OCI-LY7 (cell line): ENCODE measurements around the gene REV3L. TPM values are rescaled to one million over a fixed set of nuclear protein-coding genes. Genes with fewer than 3 reads are reported as not detected.

Source experiments
- BruUV-seq: library from RNA; stranded (reverse); fragments of 400-500 nt; replicated peaks from 2 replicates; lab custom pipeline; 2021; lab: Mats Ljungman, UMichigan
- CTCF ChIA-PET: fragments of 300-600 bp; sonication (Branson Sonifier 250); formaldehyde crosslinking; loops from one replicate; lab custom pipeline; 2022; ENCODE audit warnings: antibody characterized with exemption; ENCODE audit not compliant: unreplicated experiment; lab: Charles Lee
- POLR2A ChIA-PET: fragments of 300-600 bp; sonication (Branson Sonifier 250); formaldehyde crosslinking; loops from one replicate; lab custom pipeline; 2022; ENCODE audit warnings: antibody characterized with exemption; lab: Charles Lee
- DNase-seq: peaks from one replicate; pipeline ENCODE4 v3.0.0-alpha.2; 2015; ENCODE audit warnings: low spot score
- H2AFZ ChIP-seq: fragments of 200-600 bp; sonication (generic), shearing (Covaris generic); 2 replicates; pipeline ENCODE4 v1.6.1; 2014; ENCODE audit warnings: mild to moderate bottlenecking, antibody characterized with exemption, low read length, moderate library complexity
- H3K27ac ChIP-seq: fragments of 200-600 bp; sonication (generic); 2 replicates; pipeline ENCODE4 v1.5.1; 2014; ENCODE audit warnings: mixed run types, low read depth, mild to moderate bottlenecking, moderate library complexity, low read length, inconsistent platforms; ENCODE audit not compliant: poor library complexity, severe bottlenecking
- H3K36me3 ChIP-seq: fragments of 200-600 bp; sonication (generic); 2 replicates; pipeline ENCODE4 v1.6.1; 2014; ENCODE audit warnings: mild to moderate bottlenecking, antibody characterized with exemption, low read length, moderate library complexity, mixed read lengths; ENCODE audit not compliant: insufficient read depth
- H3K4me1 ChIP-seq: fragments of 200-600 bp; sonication (generic); 2 replicates; pipeline ENCODE4 v1.5.1; 2014; ENCODE audit warnings: mild to moderate bottlenecking, low read length; ENCODE audit not compliant: insufficient read depth, poor library complexity, severe bottlenecking
- H3K4me2 ChIP-seq: fragments of 200-600 bp; sonication (generic); 2 replicates; pipeline ENCODE4 v1.6.1; 2014; ENCODE audit warnings: mild to moderate bottlenecking, low read length
- H3K4me3 ChIP-seq: fragments of 200-600 bp; sonication (generic); 2 replicates; pipeline ENCODE4 v1.5.1; 2014; ENCODE audit warnings: mild to moderate bottlenecking, low read depth, low read length; ENCODE audit not compliant: poor library complexity, severe bottlenecking
- H3K79me2 ChIP-seq: fragments of 200-600 bp; sonication (generic); 2 replicates; pipeline ENCODE4 v1.6.1; 2016; ENCODE audit warnings: low read depth, mild to moderate bottlenecking, low read length, moderate library complexity, mixed read lengths; ENCODE audit not compliant: insufficient read depth
- H3K9me2 ChIP-seq: fragments of 200-600 bp; sonication (generic); 2 replicates; pipeline ENCODE4 v1.6.1; 2016; ENCODE audit warnings: mild to moderate bottlenecking, low read length, mixed read lengths; ENCODE audit not compliant: insufficient read depth
- H3K9me3 ChIP-seq: fragments of 200-600 bp; sonication (generic); 2 replicates; pipeline ENCODE4 v1.6.1; 2014; ENCODE audit warnings: mild to moderate bottlenecking, mixed run types, low read length, mixed read lengths
- H4K20me1 ChIP-seq: fragments of 200-600 bp; sonication (generic); 2 replicates; pipeline ENCODE4 v1.6.1; 2014; ENCODE audit warnings: mild to moderate bottlenecking, antibody characterized with exemption, low read length, moderate library complexity, mixed read lengths; ENCODE audit not compliant: insufficient read depth
- CTCF ChIP-seq: fragments of 200-600 bp; sonication (generic); conservative IDR thresholded peaks from 2 replicates; pipeline ENCODE4 v1.5.1; 2014; ENCODE audit warnings: mild to moderate bottlenecking, antibody characterized with exemption, low read length, moderate library complexity, mixed read lengths
- EZH2phosphoT487 ChIP-seq: fragments of 200-600 bp; sonication (generic); IDR thresholded peaks from 2 replicates; pipeline ENCODE4 v1.6.1; 2018; ENCODE audit warnings: low read depth, borderline replicate concordance, mild to moderate bottlenecking, mixed run types, antibody characterized with exemption, low read length, moderate library complexity, mixed read lengths
- intact Hi-C: fragments of 100-400 bp; cut with micrococcal nuclease; formaldehyde crosslinking; loops from one replicate; pipeline ENCODE4 v1.10.0; 2022; ENCODE audit not compliant: unreplicated experiment
- total RNA-seq, 2 experiments: library from RNA; depleted of rRNA in 1 of 2; stranded (reverse); fragments of >200 nt in 1 of 2; shearing (Covaris generic) in 1 of 2; gene quantifications; 2 replicates each; pipeline ENCODE4 v1.2.3, GENCODE V29; 2014 to 2022

REV3L gene
- total RNA-seq, 2 experiments from 2014 or later: 24.8 to 33.4 TPM

GRCh38 chr6:111265842-111266241 is 217.2 kb downstream of the REV3L start:
- Histone ChIP-seq H3K9me3 (no peaks in the 10 kb centered on the region; the same call in 1 of the 2 replicates), H3K27ac (no peak overlapping the region), H2AFZ (no peak overlapping the region), H3K79me2 (peaks cover 27% of the 10 kb centered on the region; the same call in 1 of the 2 replicates), H4K20me1 (no peaks in the 10 kb centered on the region), H3K9me2 (no peaks in the 10 kb centered on the region), H3K4me2 (no peak overlapping the region), H3K4me1 (peaks cover 6% of the 10 kb centered on the region), H3K36me3 (peaks cover 76% of the 10 kb centered on the region), H3K4me3 (no peak overlapping the region)
- intact Hi-C loops: no loop called here
- DNase-seq: no peak
- POLR2A ChIA-PET: no interaction called here
- CTCF ChIA-PET: no interaction called here
- TF ChIP-seq EZH2phosphoT487: no peak
- TF ChIP-seq CTCF: no peak
- no TSS peak for BruUV-seq

GRCh38 chr6:111263837-111264236 is 219.2 kb downstream of the REV3L start:
- peaks cover 32% of the 10 kb centered on the region; the same call in 1 of the 2 replicates for H3K79me2 ChIP-seq
- no peaks in the 10 kb centered on the region for H3K9me2 ChIP-seq
- peaks cover 57% of the 10 kb centered on the region for H3K36me3 ChIP-seq
- intact Hi-C loops: no loop called here
- BruUV-seq: no TSS peak
- no peak overlapping the region for H3K27ac ChIP-seq
- no peaks in the 10 kb centered on the region for H3K9me3 ChIP-seq
- CTCF ChIA-PET: no interaction called here
- H2AFZ ChIP-seq: no peak overlapping the region
- H4K20me1 ChIP-seq: no peaks in the 10 kb centered on the region
- H3K4me3 ChIP-seq: no peak overlapping the region
- no peak overlapping the region for H3K4me2 ChIP-seq
- DNase-seq: no peak
- TF ChIP-seq EZH2phosphoT487 (no peak), CTCF (no peak)
- POLR2A ChIA-PET: interaction anchor here (1.1 kb wide), 1 partner anchor 14 kb away, joined by 3 read pairs; no protein-coding TSS in a partner anchor
- peaks cover 15% of the 10 kb centered on the region for H3K4me1 ChIP-seq

DNA sequence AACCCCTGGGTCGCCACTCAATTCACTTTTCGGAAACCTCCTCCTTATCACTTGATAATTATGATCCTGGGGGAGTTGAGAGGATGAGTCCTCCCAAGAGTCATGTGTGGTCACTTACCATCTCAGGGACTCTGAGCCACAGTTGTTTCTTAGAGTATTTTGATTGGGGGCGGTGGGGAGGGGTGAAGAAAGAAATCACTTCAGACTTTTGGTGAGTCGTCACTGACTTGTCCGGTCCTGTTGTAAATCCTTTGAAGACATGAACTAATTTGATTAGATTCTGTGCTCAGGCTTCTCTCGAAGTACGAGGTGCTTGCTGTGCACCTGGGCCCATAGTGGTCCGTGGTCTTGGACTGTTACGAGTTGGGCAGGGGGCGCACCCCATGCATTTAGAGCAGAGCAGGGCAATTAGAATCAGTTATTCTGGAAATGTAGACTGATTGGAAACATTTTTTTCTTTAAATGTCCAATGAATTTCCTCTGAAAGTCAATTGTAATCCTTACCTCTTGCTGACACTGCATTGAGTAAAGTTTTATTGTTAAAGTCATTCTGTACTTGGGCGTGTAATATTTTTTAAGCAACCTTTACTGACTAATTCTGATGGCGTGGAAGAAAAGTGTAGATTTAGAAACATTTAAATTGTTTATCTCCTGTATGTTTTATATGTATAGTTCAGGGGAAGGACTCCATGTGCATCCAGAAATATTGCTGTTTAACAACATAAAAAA is 222.3 kb downstream of the REV3L start:
- no TSS peak for BruUV-seq
- H3K4me1 ChIP-seq: peaks cover 17% of the 10 kb centered on the region

More for the DNA sequence above, 222.3 kb downstream of the REV3L start:
- H3K36me3 ChIP-seq: peaks cover 26% of the 10 kb centered on the region
- peak overlapping the region; percentile 61 for H3K4me2 ChIP-seq
- no peaks in the 10 kb centered on the region for H3K9me2 ChIP-seq
- no peak overlapping the region for H2AFZ ChIP-seq
- TF ChIP-seq CTCF (no peak), EZH2phosphoT487 (no peak)
- H4K20me1 ChIP-seq: no peaks in the 10 kb centered on the region
- DNase-seq: no peak
- POLR2A ChIA-PET: interaction anchor here (1.9 kb wide), 1 partner anchor 345 kb away, joined by 12 read pairs; the partner anchor contains the start of gene TRAF3IP2
- CTCF ChIA-PET: no interaction called here
- no peak overlapping the region for H3K27ac ChIP-seq
- intact Hi-C loops: no loop called here
- peaks cover 17% of the 10 kb centered on the region; the same call in 1 of the 2 replicates for H3K79me2 ChIP-seq
- no peaks in the 10 kb centered on the region for H3K9me3 ChIP-seq
- H3K4me3 ChIP-seq: peak overlapping the region; percentile 81
